Smooth muscle cell (in vitro differentiated cells): Measurements from ENCODE around the gene AMT. TPM values are rescaled to one million over a fixed set of nuclear protein-coding genes. Genes with fewer than 3 reads are reported as not detected.

ENCODE experiments used
- DNase-seq: peaks from one replicate; lab custom pipeline; 2025; ENCODE audit not compliant: unreplicated experiment; lab: John Stamatoyannopoulos, UW
- H2AFZ ChIP-seq: fragments of 200-600 bp; sonication (generic); 2 replicates; pipeline ENCODE4 v1.6.0; 2016; ENCODE audit warnings: antibody characterized with exemption, low read depth, mild to moderate bottlenecking
- H3F3A ChIP-seq: fragments of 200-600 bp; sonication (generic); 2 replicates; pipeline ENCODE4 v1.6.0; 2017; ENCODE audit warnings: antibody characterized with exemption, low read depth
- H3K27ac ChIP-seq: fragments of 200-600 bp; sonication (generic); 2 replicates; pipeline ENCODE4 v1.5.1; 2016; ENCODE audit warnings: low read depth, mild to moderate bottlenecking
- H3K27me3 ChIP-seq: fragments of 200-600 bp; sonication (generic); 2 replicates; pipeline ENCODE4 v1.6.1; 2016; ENCODE audit warnings: low read depth, mild to moderate bottlenecking
- H3K36me3 ChIP-seq: fragments of 200-600 bp; sonication (generic); 2 replicates; pipeline ENCODE4 v1.5.1; 2016; ENCODE audit warnings: low read depth
- H3K4me1 ChIP-seq: fragments of 200-600 bp; sonication (generic); 2 replicates; pipeline ENCODE4 v1.5.1; 2016; ENCODE audit warnings: low read depth
- H3K4me2 ChIP-seq: fragments of 200-600 bp; sonication (generic); 2 replicates; pipeline ENCODE4 v1.6.0; 2016; ENCODE audit warnings: mild to moderate bottlenecking
- H3K4me3 ChIP-seq: fragments of 200-600 bp; sonication (generic); 2 replicates; pipeline ENCODE4 v1.5.1; 2016; ENCODE audit warnings: mild to moderate bottlenecking
- H3K79me2 ChIP-seq: fragments of 200-600 bp; sonication (generic); 2 replicates; pipeline ENCODE4 v1.6.0; 2016; ENCODE audit warnings: low read depth, mild to moderate bottlenecking
- H3K9ac ChIP-seq: fragments of 200-600 bp; sonication (generic); 2 replicates; pipeline ENCODE4 v1.6.0; 2016; ENCODE audit warnings: low read depth
- H3K9me3 ChIP-seq: fragments of 200-600 bp; sonication (generic); replicated peaks from 2 replicates; pipeline ENCODE4 v1.5.1; 2016; ENCODE audit warnings: low read depth
- H4K20me1 ChIP-seq: fragments of 200-600 bp; sonication (generic); 2 replicates; pipeline ENCODE4 v1.6.0; 2016; ENCODE audit warnings: low read depth
- CTCF ChIP-seq: fragments of 200-600 bp; sonication (generic); IDR thresholded peaks from 2 replicates; pipeline ENCODE4 v1.5.1; 2017; ENCODE audit warnings: borderline replicate concordance, mild to moderate bottlenecking, antibody characterized with exemption; ENCODE audit not compliant: insufficient read depth, poor library complexity, severe bottlenecking
- WGBS: methylation state at CpG from one replicate; pipeline ENCODE4 v1.1.7; 2016; ENCODE audit warnings: low lambda C conversion rate; 5-methylcytosine and 5-hydroxymethylcytosine counted together
- polyA plus RNA-seq: library from polyadenylated mRNA; unstranded; fragments of >200 nt; fragmentation: Nextera tagmentation; extraction: Ambion mirVana; gene quantifications from 2 replicates; pipeline ENCODE4 v1.2.1, GENCODE V29; 2016
- total RNA-seq: library from RNA; depleted of rRNA; stranded (reverse); fragments of >200 nt; gene quantifications from 2 replicates; pipeline ENCODE4 v1.2.3, GENCODE V29; 2014

Gene AMT
- total and polyA plus RNA-seq, 2 experiments from 2014 or later: 16.1 to 19.3 TPM

GRCh38 chr3:49415931-49416601, 6.2 kb downstream of the AMT start:
- H3K4me1 ChIP-seq: peaks cover 7% of the 10 kb centered on the region
- no peaks in the 10 kb centered on the region for H3K27me3 ChIP-seq
- H3K9ac ChIP-seq: no peak overlapping the region
- no peaks in the 10 kb centered on the region for H3K9me3 ChIP-seq
- no peak overlapping the region for H3K27ac ChIP-seq
- peaks cover 6% of the 10 kb centered on the region for H3F3A ChIP-seq
- H3K79me2 ChIP-seq: peaks cover 20% of the 10 kb centered on the region
- peaks cover 3% of the 10 kb centered on the region for H4K20me1 ChIP-seq
- H3K4me2 ChIP-seq: no peak overlapping the region
- no peaks in the 10 kb centered on the region for H3K36me3 ChIP-seq
- no peak for DNase-seq
- H3K4me3 ChIP-seq: no peak overlapping the region
- no peak overlapping the region for H2AFZ ChIP-seq
- 86% methylated on average over 4 of the region's 4 CpGs for WGBS
- TF ChIP-seq CTCF: no peak

- no peak for TF ChIP-seq CTCF
- H2AFZ ChIP-seq: no peak overlapping the region
- H3K4me2 ChIP-seq: no peak overlapping the region
- no peak for DNase-seq
- peaks cover 16% of the 10 kb centered on the region for H4K20me1 ChIP-seq
- no peaks in the 10 kb centered on the region for H3K27me3 ChIP-seq
- H3F3A ChIP-seq: no peaks in the 10 kb centered on the region
- H3K27ac ChIP-seq: no peak overlapping the region
- H3K79me2 ChIP-seq: peaks cover 33% of the 10 kb centered on the region
- no peak overlapping the region for H3K4me3 ChIP-seq
- peaks cover 15% of the 10 kb centered on the region for H3K4me1 ChIP-seq
- H3K36me3 ChIP-seq: no peaks in the 10 kb centered on the region
- WGBS: 89% methylated on average over 2 of the region's 2 CpGs
- no peaks in the 10 kb centered on the region for H3K9me3 ChIP-seq
- H3K9ac ChIP-seq: no peak overlapping the region
Measured at GRCh38 chr3:49414753-49415152, 7.5 kb downstream of the AMT start.

- H3K9ac ChIP-seq: peak overlapping the region; percentile 81
- 89% methylated on average over 6 of the region's 6 CpGs for whole genome bisulfite sequencing
- no peak for TF ChIP-seq CTCF
- H3K4me3 ChIP-seq: peak overlapping the region; percentile 62
- H3K27me3 ChIP-seq: no peaks in the 10 kb centered on the region
- H3K4me1 ChIP-seq: peaks cover 21% of the 10 kb centered on the region
- H3K36me3 ChIP-seq: no peaks in the 10 kb centered on the region
- no peaks in the 10 kb centered on the region for H3F3A ChIP-seq
- peak overlapping the region; percentile 82 for H3K4me2 ChIP-seq
- DNase-seq: no peak
- peak overlapping the region; percentile 1 for H3K27ac ChIP-seq
- H3K9me3 ChIP-seq: no peaks in the 10 kb centered on the region
- peaks cover 30% of the 10 kb centered on the region for H4K20me1 ChIP-seq
- H3K79me2 ChIP-seq: peaks cover 47% of the 10 kb centered on the region
- no peak overlapping the region for H2AFZ ChIP-seq
Measured at GRCh38 chr3:49413338-49413734, 8.9 kb downstream of the AMT start.
